NCI-H2196 (cell line): ENCODE results near the gene ZFP36L1.

Experiments used
- DNase-seq: peaks from one replicate; lab custom pipeline; 2025; ENCODE audit not compliant: unreplicated experiment; lab: John Stamatoyannopoulos, UW

Gene ZFP36L1

GRCh38 chr14:68796418-68797101, 3.7 kb upstream of the ZFP36L1 start:
- DNase-seq: peak; percentile 48

- peak; percentile 75 for DNase-seq
Observed at GRCh38 chr14:68795597-68796417, 2.9 kb upstream of the ZFP36L1 start.

- DNase-seq: peak; percentile 52
Observed at GRCh38 chr14:68794851-68795596, 2.2 kb upstream of the ZFP36L1 start.

- peak; percentile 61 for DNase-seq
Observed at GRCh38 chr14:68794130-68794850, 1.4 kb upstream of the ZFP36L1 start.

GRCh38 chr14:68793734-68794129, 865 bp upstream of the ZFP36L1 start:
- no peak for DNase-seq

- no peak for DNase-seq
Observed at GRCh38 chr14:68792678-68792978, 239 bp downstream of the ZFP36L1 start.

GRCh38 chr14:68791902-68792677, 777 bp downstream of the ZFP36L1 start:
- DNase-seq: no peak

GRCh38 chr14:68791078-68791901, 1.6 kb downstream of the ZFP36L1 start:
- no peak for DNase-seq

- no peak for DNase-seq
Observed at GRCh38 chr14:68790644-68791077, 2.2 kb downstream of the ZFP36L1 start.

- no peak for DNase-seq
Observed at GRCh38 chr14:68789821-68790643, 2.8 kb downstream of the ZFP36L1 start.

- DNase-seq: no peak
Observed at GRCh38 chr14:68788996-68789820, 3.7 kb downstream of the ZFP36L1 start.

GRCh38 chr14:68788275-68788995, 4.4 kb downstream of the ZFP36L1 start:
- DNase-seq: no peak

- DNase-seq: no peak
Observed at GRCh38 chr14:68787092-68787992, 5.5 kb downstream of the ZFP36L1 start.

- no peak for DNase-seq
Observed at GRCh38 chr14:68786491-68787091, 6.3 kb downstream of the ZFP36L1 start.

GRCh38 chr14:68785534-68786490, 7.1 kb downstream of the ZFP36L1 start:
- no peak for DNase-seq
